Measurements from ENCODE around the gene NPAS3. TPM values are rescaled to one million over a fixed set of nuclear protein-coding genes. Genes with fewer than 3 reads are reported as not detected.

NPAS3 gene
- total and polyA plus RNA-seq, 11 donors, result 0.15 to 3.4 (median 0.92) TPM

- H3K4me3 ChIP-seq, result no peak overlapping the region
- intact Hi-C loops (cut with DNase I), result no loop called here
- H3K36me3 ChIP-seq, result no peaks in the 10 kb centered on the region
- no peak for TF ChIP-seq POLR2A (IDR thresholded peaks at IDR 0.05)
- TF ChIP-seq CTCF (IDR thresholded peaks at IDR 0.05), result no peak
- no peaks in the 10 kb centered on the region for H3K9me3 ChIP-seq
- H3K4me1 ChIP-seq, result no peaks in the 10 kb centered on the region
- DNase-seq, result no peak
- no peak for ATAC-seq
- H3K27me3 ChIP-seq, result no peaks in the 10 kb centered on the region
- H3K27ac ChIP-seq, result no peak overlapping the region
- 46 to 69% (median 68%) methylated on average over 7 of the region's 7 CpGs for WGBS, 4 donors
These were observed 771.6 kb downstream of the NPAS3 start for GRCh38 chr14:33710273-33710672.

- TF ChIP-seq POLR2A (IDR thresholded peaks at IDR 0.05) (no peak), CTCF (IDR thresholded peaks at IDR 0.05) (no peak)
- Histone ChIP-seq H3K27me3 (no peaks in the 10 kb centered on the region), H3K36me3 (no peaks in the 10 kb centered on the region), H3K9me3 (no peaks in the 10 kb centered on the region), H3K27ac (no peak overlapping the region), H3K4me1 (no peaks in the 10 kb centered on the region), H3K4me3 (no peak overlapping the region)
- 73 to 83% (median 81%) methylated on average over 11 of the region's 11 CpGs for WGBS, 4 donors
- no peak for ATAC-seq
- DNase-seq, result no peak
- intact Hi-C loops (cut with DNase I), result no loop called here
These were observed 772.5 kb downstream of the NPAS3 start for GRCh38 chr14:33711194-33711593.

GRCh38 chr14:33711811-33712216 lies 773.1 kb downstream of the NPAS3 start:
- Histone ChIP-seq H3K27ac (no peak overlapping the region), H3K4me1 (no peaks in the 10 kb centered on the region), H3K36me3 (no peaks in the 10 kb centered on the region), H3K27me3 (no peaks in the 10 kb centered on the region), H3K4me3 (no peak overlapping the region), H3K9me3 (no peaks in the 10 kb centered on the region)
- intact Hi-C loops (cut with DNase I), result no loop called here
- DNase-seq (no peak), ATAC-seq (no peak)
- 65 to 76% (median 68%) methylated on average over 5 of the region's 5 CpGs for WGBS, 4 donors
- TF ChIP-seq POLR2A (IDR thresholded peaks at IDR 0.05) (no peak), CTCF (IDR thresholded peaks at IDR 0.05) (no peak)

GRCh38 chr14:33714527-33715226 lies 776.0 kb downstream of the NPAS3 start:
- no peak for ATAC-seq
- H3K27me3 ChIP-seq, result no peaks in the 10 kb centered on the region
- intact Hi-C loops (cut with DNase I), result no loop called here
- no peak overlapping the region for H3K27ac ChIP-seq
- H3K4me1 ChIP-seq, result no peaks in the 10 kb centered on the region
- no peak for TF ChIP-seq CTCF (IDR thresholded peaks at IDR 0.05)
- no peak for TF ChIP-seq POLR2A (IDR thresholded peaks at IDR 0.05)
- 88 to 95% (median 92%) methylated on average over 1 of the region's 1 CpG for WGBS, 4 donors
- H3K9me3 ChIP-seq, result no peaks in the 10 kb centered on the region
- H3K4me3 ChIP-seq, result no peak overlapping the region
- no peaks in the 10 kb centered on the region for H3K36me3 ChIP-seq
- DNase-seq, result no peak
